Middle frontal gyrus (tissue), 1 donor: ENCODE results near the gene IQCB1.
"Not testable (repeated sequence)": the region's sequence is repeated elsewhere in the genome, so short reads cannot be mapped to it uniquely, and the experiment has no call there.

Experiments used
- DNase-seq: peaks from one replicate; pipeline ENCODE4 v3.0.0-alpha.2; 2015; ENCODE audit warnings: low spot score; ENCODE audit errors: extremely low spot score

The IQCB1 gene

GRCh38 chr3:121748680-121749275 lies 86.1 kb downstream of the IQCB1 start:
- no peak for DNase-seq

GRCh38 chr3:121747976-121748375 lies 86.9 kb downstream of the IQCB1 start:
- DNase-seq = no peak

GRCh38 chr3:121743106-121743505 lies 91.8 kb downstream of the IQCB1 start:
- DNase-seq = not testable (repeated sequence)

- DNase-seq = no peak
Measured at GRCh38 chr3:121740896-121741295, 94.0 kb downstream of the IQCB1 start.

- no peak for DNase-seq
Measured at GRCh38 chr3:121739902-121740301, 95.0 kb downstream of the IQCB1 start.

GRCh38 chr3:121737644-121738043 lies 97.2 kb downstream of the IQCB1 start:
- no peak for DNase-seq

GRCh38 chr3:121736112-121736511 lies 98.7 kb downstream of the IQCB1 start:
- no peak for DNase-seq

- no peak for DNase-seq
Measured at GRCh38 chr3:121735047-121735696, 99.7 kb downstream of the IQCB1 start.

- DNase-seq = no peak
Measured at GRCh38 chr3:121730940-121731687, 103.7 kb downstream of the IQCB1 start.

- DNase-seq = no peak
Measured at GRCh38 chr3:121724130-121724529, 110.7 kb downstream of the IQCB1 start.

- no peak for DNase-seq
Measured at GRCh38 chr3:121723485-121723884, 111.4 kb downstream of the IQCB1 start.

- no peak for DNase-seq
Measured at GRCh38 chr3:121722411-121722810, 112.4 kb downstream of the IQCB1 start.

- no peak for DNase-seq
Measured at GRCh38 chr3:121720163-121720562, 114.7 kb downstream of the IQCB1 start.
